DMS114 treated with DMSO at 0.1 percent for 48 hours (cell line): ENCODE measurements around the gene ZC3H7B.
"Not testable (repeated sequence)": the region's sequence is repeated elsewhere in the genome, so short reads cannot be mapped to it uniquely, and the experiment has no call there.

ENCODE experiments used
- DNase-seq: peaks from one replicate; lab custom pipeline; 2025; ENCODE audit not compliant: unreplicated experiment; lab: John Stamatoyannopoulos, UW

ZC3H7B gene

GRCh38 chr22:41286639-41287091 is 14.7 kb upstream of the ZC3H7B start:
- DNase-seq = no peak

- no peak for DNase-seq
These were observed 12.9 kb upstream of the ZC3H7B start for GRCh38 chr22:41288245-41288946.

- no peak for DNase-seq
These were observed 11.7 kb upstream of the ZC3H7B start for GRCh38 chr22:41289671-41290070.

- peak; percentile 43 for DNase-seq
These were observed 10.8 kb upstream of the ZC3H7B start for GRCh38 chr22:41290262-41291221.

- not testable (repeated sequence) for DNase-seq
These were observed 6.5 kb upstream of the ZC3H7B start for GRCh38 chr22:41294816-41295215.

- DNase-seq = no peak
These were observed 4.3 kb upstream of the ZC3H7B start for GRCh38 chr22:41296826-41297667.

- no peak for DNase-seq
These were observed 664 bp upstream of the ZC3H7B start for GRCh38 chr22:41300661-41301060.

- DNase-seq = no peak
These were observed 869 bp downstream of the ZC3H7B start for GRCh38 chr22:41302021-41302767.

GRCh38 chr22:41302811-41303210 is 1.5 kb downstream of the ZC3H7B start:
- DNase-seq = no peak

GRCh38 chr22:41305646-41306045 is 4.3 kb downstream of the ZC3H7B start:
- DNase-seq = no peak

- no peak for DNase-seq
These were observed 6.7 kb downstream of the ZC3H7B start for GRCh38 chr22:41308054-41308453.

GRCh38 chr22:41308544-41308947 is 7.2 kb downstream of the ZC3H7B start:
- no peak for DNase-seq

GRCh38 chr22:41310336-41310735 is 9.0 kb downstream of the ZC3H7B start:
- no peak for DNase-seq

GRCh38 chr22:41311487-41311886 is 10.2 kb downstream of the ZC3H7B start:
- DNase-seq = no peak

GRCh38 chr22:41314821-41315220 is 13.5 kb downstream of the ZC3H7B start:
- no peak for DNase-seq

- DNase-seq = no peak
These were observed 14.3 kb downstream of the ZC3H7B start for GRCh38 chr22:41315586-41315985.

GRCh38 chr22:41320416-41321240 is 19.3 kb downstream of the ZC3H7B start:
- DNase-seq = no peak

- no peak for DNase-seq
These were observed 23.6 kb downstream of the ZC3H7B start for GRCh38 chr22:41324821-41325528.

- no peak for DNase-seq
These were observed 25.8 kb downstream of the ZC3H7B start for GRCh38 chr22:41327124-41327523.
